Esophagus squamous epithelium (tissue), 4 donors: Measurements from ENCODE around the gene ZRANB3.

Experiments used
- POLR2A ChIP-seq, 4 donors: fragments of 450-650 bp; IDR thresholded peaks; one replicate each; pipeline ENCODE4 v1.6.1; 2017; ENCODE audit warnings: antibody characterized with exemption in 4 of 4, mild to moderate bottlenecking in 4 of 4, moderate library complexity in 3 of 4
- TF ChIP-seq, protein P1 (sequence below), 6 experiments: fragments of 450-650 bp in 4 of 6; fragments of 200-600 bp in 2 of 6; sonication (generic) in 2 of 6; IDR thresholded peaks; one replicate each; pipeline ENCODE4 v1.5.1; 2016 to 2019; ENCODE audit warnings: antibody characterized with exemption in 6 of 6, mild to moderate bottlenecking in 4 of 6, moderate library complexity in 4 of 6

GRCh38 chr2:135186054-135186453 is 345.0 kb downstream of the ZRANB3 start:
- TF ChIP-seq, protein P1, sequence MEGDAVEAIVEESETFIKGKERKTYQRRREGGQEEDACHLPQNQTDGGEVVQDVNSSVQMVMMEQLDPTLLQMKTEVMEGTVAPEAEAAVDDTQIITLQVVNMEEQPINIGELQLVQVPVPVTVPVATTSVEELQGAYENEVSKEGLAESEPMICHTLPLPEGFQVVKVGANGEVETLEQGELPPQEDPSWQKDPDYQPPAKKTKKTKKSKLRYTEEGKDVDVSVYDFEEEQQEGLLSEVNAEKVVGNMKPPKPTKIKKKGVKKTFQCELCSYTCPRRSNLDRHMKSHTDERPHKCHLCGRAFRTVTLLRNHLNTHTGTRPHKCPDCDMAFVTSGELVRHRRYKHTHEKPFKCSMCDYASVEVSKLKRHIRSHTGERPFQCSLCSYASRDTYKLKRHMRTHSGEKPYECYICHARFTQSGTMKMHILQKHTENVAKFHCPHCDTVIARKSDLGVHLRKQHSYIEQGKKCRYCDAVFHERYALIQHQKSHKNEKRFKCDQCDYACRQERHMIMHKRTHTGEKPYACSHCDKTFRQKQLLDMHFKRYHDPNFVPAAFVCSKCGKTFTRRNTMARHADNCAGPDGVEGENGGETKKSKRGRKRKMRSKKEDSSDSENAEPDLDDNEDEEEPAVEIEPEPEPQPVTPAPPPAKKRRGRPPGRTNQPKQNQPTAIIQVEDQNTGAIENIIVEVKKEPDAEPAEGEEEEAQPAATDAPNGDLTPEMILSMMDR (IDR thresholded peaks at IDR 0.05): no peak
- TF ChIP-seq POLR2A (IDR thresholded peaks at IDR 0.05): no peak
